Kasumi-1 (cell line): ENCODE results near the gene RFC5.
"Not testable (repeated sequence)": the region's sequence is repeated elsewhere in the genome, so short reads cannot be mapped to it uniquely, and the experiment has no call there.

Experiments
- DNase-seq, 2 experiments: peaks; one replicate each; lab custom pipeline; 2025; lab: John Stamatoyannopoulos, UW

Gene RFC5

GRCh38 chr12:118016424-118017264 lies at the start of gene RFC5:
TSS of gene RFC5 (plus strand) at chr12:118016703. CDS start at chr12:118016828, 125 bp downstream.
- DNase-seq = peak; percentile 95 to 96

- no peak for DNase-seq
These were observed 49.5 kb upstream of the RFC5 start for GRCh38 chr12:117967043-117967442.

DNA sequence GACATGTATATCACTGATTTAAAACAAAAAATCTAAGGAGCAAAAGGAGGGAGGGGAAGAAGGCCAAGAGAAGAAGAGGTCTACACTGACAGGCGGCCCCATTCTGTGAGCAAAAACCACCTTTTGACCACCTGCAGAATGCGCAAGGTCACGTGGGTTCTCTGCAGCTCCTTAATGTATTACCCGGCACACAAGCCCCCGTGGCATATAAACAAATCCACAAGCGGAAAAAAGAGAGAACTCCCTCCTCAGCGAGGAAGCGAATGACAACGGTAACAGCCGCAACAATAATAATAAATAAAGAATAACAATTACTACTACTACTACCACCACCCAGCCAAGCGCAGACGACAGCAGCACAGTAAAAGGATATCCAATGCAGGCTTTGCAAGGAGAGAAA lies 49.0 kb upstream of the RFC5 start:
- no peak for DNase-seq

DNA sequence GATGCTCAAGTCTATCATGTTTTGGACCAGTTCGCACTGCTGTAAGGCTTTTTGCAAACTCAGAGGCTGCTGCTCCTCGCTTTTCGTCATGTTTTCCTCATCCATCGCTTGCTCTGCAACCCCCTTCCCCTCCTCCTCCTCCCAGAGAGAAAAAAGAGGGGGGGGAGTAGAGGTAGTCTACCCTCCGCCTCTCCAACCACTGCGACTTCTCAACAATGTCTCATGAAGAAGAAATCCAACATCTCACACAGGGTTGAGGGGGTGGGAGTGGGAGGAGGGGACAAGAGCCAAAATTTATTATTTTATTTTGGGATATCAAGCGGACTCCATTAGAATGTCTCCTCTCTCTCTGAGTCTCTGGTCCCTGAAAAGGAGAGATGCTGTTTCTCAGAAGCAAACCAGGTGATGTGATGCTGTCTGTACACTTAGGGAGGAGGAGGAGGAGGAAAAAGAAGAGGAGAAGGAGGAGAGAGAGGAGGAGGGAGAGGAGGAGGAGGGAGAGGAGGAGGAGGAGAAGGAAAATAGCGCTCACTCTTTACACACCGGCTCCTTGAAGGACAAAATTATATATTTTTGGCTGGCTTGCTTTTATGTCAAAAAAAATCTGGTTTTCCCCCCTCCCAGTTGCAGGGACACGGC lies 48.2 kb upstream of the RFC5 start:
- DNase-seq = no peak

DNA sequence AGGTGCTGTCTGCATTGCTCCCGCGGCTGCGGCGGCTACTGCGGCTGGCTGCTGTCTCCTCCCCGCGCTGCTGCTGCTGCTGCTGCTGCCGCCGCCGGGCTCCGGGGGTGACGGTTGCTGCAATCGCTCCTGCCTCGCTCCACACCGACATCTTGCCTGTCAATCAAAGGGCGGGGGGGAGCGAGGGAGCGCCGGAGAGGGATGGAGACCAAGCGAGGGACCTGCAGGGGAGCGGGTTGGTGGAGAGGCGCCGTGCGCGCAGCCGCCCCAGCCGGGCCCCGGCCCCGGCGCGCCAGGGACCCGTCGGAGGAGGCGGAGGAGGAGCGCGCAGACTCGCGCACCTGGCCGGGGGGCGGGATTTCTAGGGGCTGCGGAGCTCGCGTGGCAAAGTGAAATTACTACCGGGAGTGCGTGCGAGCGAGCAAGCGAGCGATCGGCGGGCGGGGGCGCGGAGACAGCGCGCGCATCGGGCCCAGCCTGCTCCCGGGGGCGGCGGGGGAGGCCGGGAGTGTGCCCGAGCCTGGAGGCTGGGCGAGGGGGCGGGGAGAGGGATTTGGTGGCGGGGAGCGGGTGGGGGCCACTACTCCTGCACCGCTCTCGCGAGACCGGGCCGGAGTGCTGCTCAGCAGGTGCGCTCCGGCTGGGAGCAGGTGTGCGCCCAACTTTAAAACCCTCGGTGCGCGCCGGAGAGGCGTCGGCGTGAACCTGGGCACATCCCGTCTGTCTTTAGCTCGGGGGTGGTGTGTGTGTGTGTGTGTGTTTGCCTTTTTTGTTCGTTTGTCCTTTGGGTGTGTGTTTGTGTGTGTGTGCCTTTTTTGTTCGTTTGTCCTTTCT lies 47.5 kb upstream of the RFC5 start, which contains the start of gene KSR2:
Gene KSR2 (minus strand): TSS at position 165 of the 834 bp plus-strand sequence. CDS start 735 bp downstream, outside the sequence.
- DNase-seq = no peak

GRCh38 chr12:117970334-117970733 lies 46.2 kb upstream of the RFC5 start:
- no peak for DNase-seq

- no peak for DNase-seq
These were observed 44.2 kb upstream of the RFC5 start for GRCh38 chr12:117972301-117972700.

DNA sequence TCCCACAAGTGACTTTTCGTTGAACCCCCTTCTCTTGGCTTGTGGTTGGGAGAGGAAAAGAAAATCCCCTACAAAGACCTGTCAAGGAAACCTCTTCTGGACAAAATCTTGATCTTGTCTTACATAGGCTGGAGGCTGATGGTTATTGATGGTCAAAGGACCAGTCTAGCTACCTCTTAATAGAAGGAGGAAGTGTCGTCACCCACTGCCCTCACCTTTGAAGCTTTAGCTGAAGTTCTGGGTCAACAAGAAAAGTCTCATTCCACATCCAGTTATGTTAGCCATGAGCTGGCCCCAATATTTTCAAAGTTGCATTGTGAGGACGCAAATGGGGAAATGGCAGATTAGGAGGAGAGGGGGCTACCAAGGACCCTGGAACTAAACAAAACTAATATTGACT lies 41.5 kb upstream of the RFC5 start:
- DNase-seq = no peak

DNA sequence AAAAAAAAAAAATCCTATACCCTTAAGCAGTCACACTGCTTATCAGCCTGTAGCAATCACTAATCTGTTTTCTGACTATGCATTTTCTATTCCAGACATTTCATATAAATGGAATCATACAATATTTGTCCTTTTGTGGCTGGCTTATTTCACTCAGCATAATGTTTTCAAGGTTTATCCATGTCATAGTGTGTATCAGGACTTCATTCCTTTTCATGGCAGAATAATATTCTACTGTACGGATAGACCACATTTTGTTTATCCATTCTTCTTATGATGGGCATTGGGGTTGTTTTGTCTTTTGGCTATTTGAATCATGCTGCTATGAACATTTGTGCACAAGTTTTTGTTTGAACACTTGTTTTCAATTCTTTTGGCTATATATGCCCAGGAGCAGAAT lies 39.1 kb upstream of the RFC5 start:
- no peak for DNase-seq

DNA sequence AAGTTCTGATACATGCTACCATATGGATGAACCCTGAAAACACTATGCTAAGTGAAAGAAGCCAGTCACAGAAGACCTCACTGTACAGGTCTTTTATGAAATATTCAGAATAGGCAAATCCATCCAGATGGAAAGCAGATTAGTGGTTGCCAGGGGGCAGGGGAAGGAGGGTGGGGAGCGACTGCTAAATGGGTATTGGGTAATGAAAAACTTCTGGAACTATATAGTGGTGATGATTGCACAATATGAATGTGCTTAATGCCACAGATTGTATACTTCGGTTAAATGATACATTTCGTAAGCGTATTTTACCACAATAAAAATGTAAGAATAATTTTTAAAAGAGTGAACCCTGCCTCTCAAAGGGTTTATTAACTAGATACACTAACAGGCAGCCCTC lies 35.9 kb upstream of the RFC5 start:
- DNase-seq = no peak

GRCh38 chr12:117981267-117981666 lies 35.2 kb upstream of the RFC5 start:
- no peak for DNase-seq

DNA sequence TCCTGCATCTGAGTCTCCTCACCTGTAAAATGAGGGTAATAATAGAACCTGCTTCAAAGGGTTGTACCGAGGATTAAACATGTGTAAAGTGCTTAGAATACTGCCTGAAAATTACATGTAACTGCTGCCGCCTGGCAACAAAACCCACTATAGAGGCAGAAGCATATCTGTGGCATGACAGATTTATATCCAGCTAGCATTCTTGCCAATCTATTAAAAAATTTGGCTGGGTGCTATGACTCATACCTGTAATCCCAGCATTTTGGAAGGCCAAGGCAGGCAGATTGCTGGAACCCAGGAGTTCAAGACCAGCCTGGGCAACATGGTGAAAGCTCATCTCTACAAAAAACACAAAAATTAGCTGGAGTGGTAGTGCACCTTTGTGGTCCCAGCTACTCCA lies 31.3 kb upstream of the RFC5 start:
- no peak for DNase-seq

DNA sequence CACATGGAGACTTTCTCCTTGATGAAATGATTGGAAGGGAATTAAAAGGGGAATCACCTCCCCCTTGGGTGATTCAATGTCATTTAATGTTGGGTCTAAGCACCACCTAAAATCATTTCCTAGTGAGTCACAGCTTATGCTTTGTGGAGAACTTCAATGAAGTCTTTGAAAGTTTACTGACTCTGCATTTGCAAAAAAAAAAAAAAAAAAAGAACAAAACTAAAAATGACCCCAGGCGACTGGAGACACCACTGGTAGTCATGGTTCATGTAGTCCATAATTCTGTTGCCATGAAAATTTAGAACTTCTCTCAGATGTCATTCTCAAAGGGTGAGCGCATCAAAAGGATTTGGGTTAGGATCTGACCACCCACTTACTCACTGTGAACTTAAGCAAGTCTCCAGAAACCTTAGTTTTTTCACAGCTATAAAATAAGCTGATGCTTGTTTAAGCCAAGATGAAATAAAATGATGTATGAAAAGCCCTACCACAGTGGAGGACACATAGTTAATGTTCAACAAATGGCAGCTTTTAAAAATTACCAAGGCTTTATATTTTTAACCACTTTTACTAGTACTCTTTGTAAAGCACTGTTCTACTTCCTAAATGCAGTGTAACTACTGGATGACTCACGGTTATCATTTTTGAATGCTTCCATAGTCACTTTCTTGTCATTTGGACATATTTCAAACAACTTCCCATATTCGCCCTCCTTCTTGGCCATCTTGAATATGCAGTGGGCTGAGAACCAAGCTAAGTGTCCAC lies 29.6 kb upstream of the RFC5 start:
- DNase-seq = no peak

DNA sequence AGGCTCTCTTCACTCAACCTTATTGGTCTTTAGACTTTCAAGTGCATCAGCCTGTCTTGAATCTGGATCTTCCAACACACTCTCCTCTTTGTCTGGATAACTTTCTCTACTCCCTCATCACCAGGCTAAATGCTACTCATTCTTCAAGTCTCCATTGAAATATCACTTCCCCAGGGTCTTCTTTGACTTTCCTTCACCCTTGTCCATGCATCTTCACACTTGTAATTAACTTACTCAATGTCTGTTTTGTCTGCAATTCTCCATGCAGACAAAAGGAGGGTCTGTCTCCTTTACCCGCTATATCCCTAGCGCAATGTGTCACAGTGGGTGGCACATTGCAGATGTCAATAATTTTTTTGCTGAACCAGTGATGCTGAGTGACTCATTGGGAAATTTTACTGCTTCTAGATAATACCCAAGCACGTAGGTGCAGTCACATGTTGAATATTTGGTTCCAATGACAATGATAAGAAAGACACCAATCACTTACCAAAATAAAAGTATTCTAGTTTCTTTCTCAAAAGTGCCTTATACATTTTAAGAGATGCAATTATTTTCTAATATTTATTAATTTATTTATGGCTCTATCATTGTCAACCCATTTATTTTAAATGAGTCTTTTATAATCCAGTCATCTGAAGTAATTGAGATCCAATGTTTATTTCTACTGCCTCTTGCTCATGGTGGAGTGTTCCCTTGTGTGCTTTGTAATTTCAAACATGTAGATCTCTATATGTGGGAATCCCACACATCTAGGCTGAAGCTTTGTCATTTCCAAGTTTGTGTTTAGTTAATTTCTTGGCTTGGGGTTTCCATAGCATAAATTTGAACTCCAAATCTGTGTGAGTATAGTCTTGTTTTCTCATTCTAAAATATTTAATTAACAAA lies 21.7 kb upstream of the RFC5 start:
- no peak for DNase-seq

GRCh38 chr12:117998719-117999118 lies 17.8 kb upstream of the RFC5 start:
- DNase-seq = no peak

GRCh38 chr12:117999806-118000205 lies 16.7 kb upstream of the RFC5 start:
- not testable (repeated sequence) for DNase-seq

DNA sequence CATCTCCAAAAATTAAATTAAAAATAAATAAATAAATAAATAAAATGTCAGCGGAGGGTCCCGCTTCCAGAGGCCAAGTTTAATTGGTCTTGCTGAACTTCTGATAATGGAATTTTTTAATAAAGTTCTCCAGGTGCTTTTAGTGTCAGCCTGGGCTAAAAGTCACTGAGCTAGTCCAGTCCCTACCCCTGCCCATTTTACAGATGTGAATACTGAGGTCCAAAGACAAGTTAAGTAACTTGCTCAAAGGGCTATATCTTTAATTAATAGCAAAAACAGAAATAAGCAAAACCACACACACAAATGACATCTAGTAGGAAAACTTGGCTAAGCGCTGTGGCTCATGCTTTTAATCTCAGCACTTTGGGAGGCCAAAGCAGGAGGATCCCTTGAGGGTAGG lies 5.6 kb upstream of the RFC5 start:
- DNase-seq = no peak

DNA sequence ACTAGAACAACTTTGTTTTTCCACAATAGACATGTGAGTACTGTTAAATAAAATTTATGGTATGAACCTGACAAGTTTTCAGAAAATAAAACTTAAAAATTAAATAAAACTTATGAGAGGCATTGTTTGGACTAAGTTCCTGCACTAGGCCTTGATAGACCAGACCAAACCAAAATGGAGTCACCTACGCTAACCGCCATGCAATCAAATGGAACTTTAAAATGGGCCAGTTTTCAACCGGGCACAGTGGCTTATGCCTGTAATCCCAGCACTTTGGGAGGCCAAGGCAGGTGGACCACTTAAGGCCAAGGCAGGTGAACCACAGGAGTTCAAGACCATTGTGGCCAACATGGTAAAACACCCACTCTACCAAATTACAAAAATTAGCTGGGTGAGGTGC lies 5.1 kb upstream of the RFC5 start:
- DNase-seq = no peak

DNA sequence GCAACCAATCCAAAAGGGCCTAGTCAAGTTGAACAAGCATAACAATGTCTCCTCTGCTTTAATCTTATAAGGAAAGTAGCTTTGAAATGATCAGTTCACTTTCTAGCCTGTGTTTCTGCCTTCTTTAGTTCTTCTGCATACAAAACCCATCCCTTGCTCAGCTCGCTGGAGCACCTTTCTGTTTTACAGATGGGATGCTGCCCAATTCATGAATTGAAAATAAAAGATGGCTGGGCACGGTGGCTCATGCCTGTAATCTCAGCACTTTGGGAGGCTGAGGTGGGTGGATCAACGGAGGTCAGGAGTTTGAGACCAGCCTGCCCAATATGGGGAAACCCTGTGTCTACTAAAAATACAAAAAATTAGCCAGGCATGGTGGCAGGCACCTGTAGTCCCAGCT lies 4.5 kb upstream of the RFC5 start:
- DNase-seq = no peak

GRCh38 chr12:118013283-118013682 lies 3.2 kb upstream of the RFC5 start:
- no peak for DNase-seq

DNA sequence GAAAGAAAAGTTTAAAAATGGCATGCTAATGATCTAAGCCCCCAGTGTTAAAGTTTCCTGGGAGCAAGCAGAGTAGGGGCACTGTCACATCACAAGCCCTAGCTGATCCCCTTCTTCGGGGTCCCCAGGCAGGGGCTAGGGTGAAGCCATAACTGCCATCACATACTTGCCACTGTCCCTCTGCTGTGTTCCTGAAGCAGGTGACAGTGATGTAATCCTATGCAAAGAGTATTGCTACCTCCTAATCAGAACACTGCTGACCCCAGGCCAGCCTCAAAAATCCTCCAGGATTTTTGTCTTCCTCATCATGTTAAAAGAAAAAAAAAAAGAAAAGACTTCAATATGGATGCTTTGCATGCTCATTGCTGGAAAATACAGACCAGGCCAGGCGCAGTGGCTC lies 1.2 kb upstream of the RFC5 start:
- no peak for DNase-seq
